Upper lobe of left lung (tissue), 4 donors: ENCODE measurements around the gene SNAPC4.

Source experiments
- EP300 ChIP-seq, 4 donors: sonication (generic); formaldehyde crosslinking; IDR thresholded peaks; one replicate each; pipeline ENCODE4 v1.5.1; 2017; ENCODE audit warnings: antibody characterized with exemption in 4 of 4, control low read depth in 2 of 4
- POLR2A ChIP-seq, 4 donors: fragments of 450-650 bp; IDR thresholded peaks; one replicate each; pipeline ENCODE4 v1.5.1; 2016 to 2017; ENCODE audit warnings: antibody characterized with exemption in 4 of 4, mild to moderate bottlenecking in 2 of 4
- POLR2AphosphoS5 ChIP-seq, 2 donors: sonication (generic); formaldehyde crosslinking; IDR thresholded peaks; one replicate each; pipeline ENCODE4 v1.5.1; 2017; ENCODE audit warnings: antibody characterized with exemption in 2 of 2
- TF ChIP-seq, protein P1 (sequence below), 6 experiments: fragments of 450-650 bp in 4 of 6; fragments of 200-600 bp in 2 of 6; sonication (generic) in 2 of 6; IDR thresholded peaks; one replicate each; pipeline ENCODE4 v1.5.1; 2016 to 2019; ENCODE audit warnings: antibody characterized with exemption in 6 of 6

DNA sequence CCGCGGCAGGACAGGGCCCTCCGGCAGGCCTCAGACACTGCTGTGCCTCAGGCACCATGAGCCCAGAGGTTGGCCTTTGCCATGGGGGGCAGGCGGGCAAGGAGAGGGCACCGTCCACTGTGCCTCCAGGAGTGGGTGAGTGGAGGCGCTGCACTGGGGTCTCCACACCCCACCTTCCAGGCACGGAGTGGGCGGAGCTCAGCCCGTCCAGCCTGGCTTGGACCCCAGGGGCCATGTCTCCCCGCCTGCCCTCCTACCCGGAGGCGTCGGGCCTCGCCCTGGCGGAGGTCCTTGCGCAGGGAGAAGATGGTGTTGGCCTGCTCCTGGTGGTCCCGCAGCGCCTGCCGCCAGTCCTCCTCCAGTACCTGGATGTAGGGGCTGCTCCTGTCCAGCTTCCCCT, 29.9 kb downstream of the SNAPC4 start:
- TF ChIP-seq, protein P1, sequence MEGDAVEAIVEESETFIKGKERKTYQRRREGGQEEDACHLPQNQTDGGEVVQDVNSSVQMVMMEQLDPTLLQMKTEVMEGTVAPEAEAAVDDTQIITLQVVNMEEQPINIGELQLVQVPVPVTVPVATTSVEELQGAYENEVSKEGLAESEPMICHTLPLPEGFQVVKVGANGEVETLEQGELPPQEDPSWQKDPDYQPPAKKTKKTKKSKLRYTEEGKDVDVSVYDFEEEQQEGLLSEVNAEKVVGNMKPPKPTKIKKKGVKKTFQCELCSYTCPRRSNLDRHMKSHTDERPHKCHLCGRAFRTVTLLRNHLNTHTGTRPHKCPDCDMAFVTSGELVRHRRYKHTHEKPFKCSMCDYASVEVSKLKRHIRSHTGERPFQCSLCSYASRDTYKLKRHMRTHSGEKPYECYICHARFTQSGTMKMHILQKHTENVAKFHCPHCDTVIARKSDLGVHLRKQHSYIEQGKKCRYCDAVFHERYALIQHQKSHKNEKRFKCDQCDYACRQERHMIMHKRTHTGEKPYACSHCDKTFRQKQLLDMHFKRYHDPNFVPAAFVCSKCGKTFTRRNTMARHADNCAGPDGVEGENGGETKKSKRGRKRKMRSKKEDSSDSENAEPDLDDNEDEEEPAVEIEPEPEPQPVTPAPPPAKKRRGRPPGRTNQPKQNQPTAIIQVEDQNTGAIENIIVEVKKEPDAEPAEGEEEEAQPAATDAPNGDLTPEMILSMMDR (IDR thresholded peaks at IDR 0.05), result no peak
- TF ChIP-seq POLR2A (IDR thresholded peaks at IDR 0.05), result no peak
- no peak for TF ChIP-seq POLR2AphosphoS5 (IDR thresholded peaks at IDR 0.05)
- TF ChIP-seq EP300 (IDR thresholded peaks at IDR 0.05), result no peak
